Stimulated activated CD4-positive, alpha-beta T cell treated with anti-CD3 and anti-CD28 coated beads, Interleukin-1b, Interleukin-23, amount 100 ng/mL, for 48 hours (primary cell): ENCODE data around the gene SS18L1.

Source experiments
- DNase-seq: peaks from one replicate; pipeline ENCODE4 v3.0.0-alpha.2; 2020

SS18L1 gene

GRCh38 chr20:62229667-62230066 lies 86.1 kb downstream of the SS18L1 start:
- no peak for DNase-seq

- DNase-seq, result no peak
These were observed 86.7 kb downstream of the SS18L1 start for GRCh38 chr20:62230276-62230675.

GRCh38 chr20:62230696-62231095 lies 87.1 kb downstream of the SS18L1 start:
- no peak for DNase-seq

- DNase-seq, result no peak
These were observed 87.7 kb downstream of the SS18L1 start for GRCh38 chr20:62231292-62231691.
